ENCODE measurements around the gene KHK.

- TF ChIP-seq CTCF (IDR thresholded peaks at IDR 0.05) = no peak
- TF ChIP-seq POLR2A (IDR thresholded peaks at IDR 0.05) = no peak
Observed at GRCh38 chr2:27134781-27135477, 48.4 kb downstream of the KHK start.
